Calu3 (cell line): Measurements from ENCODE around the gene RASSF4. TPM values are rescaled to one million over a fixed set of nuclear protein-coding genes. Genes with fewer than 3 reads are reported as not detected.

Experiments
- BruUV-seq: library from RNA; stranded (reverse); fragments of 400-500 nt; replicated peaks from 2 replicates; lab custom pipeline; 2021; lab: Mats Ljungman, UMichigan
- CTCF ChIA-PET: fragments of 300-600 bp; sonication (Branson Sonifier 250); formaldehyde crosslinking; loops from one replicate; lab custom pipeline; 2022; ENCODE audit warnings: antibody characterized with exemption; lab: Charles Lee
- DNase-seq: peaks from one replicate; pipeline ENCODE4 v3.0.0; 2022
- H3K27ac Mint-ChIP-seq: one replicate; pipeline ENCODE4 v1.8.0; 2022; ENCODE audit warnings: mixed read lengths; ENCODE audit not compliant: unreplicated experiment
- H3K27me3 Mint-ChIP-seq: one replicate; pipeline ENCODE4 v1.8.0; 2022; ENCODE audit warnings: mixed read lengths; ENCODE audit not compliant: unreplicated experiment
- H3K36me3 Mint-ChIP-seq: one replicate; pipeline ENCODE4 v1.8.0; 2022; ENCODE audit warnings: mild to moderate bottlenecking, moderate library complexity, mixed read lengths; ENCODE audit not compliant: insufficient read depth, unreplicated experiment
- H3K4me1 Mint-ChIP-seq: one replicate; pipeline ENCODE4 v1.8.0; 2022; ENCODE audit warnings: mild to moderate bottlenecking, low read depth, mixed read lengths; ENCODE audit not compliant: unreplicated experiment
- H3K4me3 Mint-ChIP-seq: one replicate; pipeline ENCODE4 v1.8.0; 2022; ENCODE audit warnings: mild to moderate bottlenecking, low read depth, moderate library complexity, mixed read lengths; ENCODE audit not compliant: unreplicated experiment
- H3K9me3 Mint-ChIP-seq: one replicate; pipeline ENCODE4 v1.8.0; 2022; ENCODE audit warnings: low read depth, mixed read lengths; ENCODE audit not compliant: unreplicated experiment
- intact Hi-C: fragments of 100-400 bp; cut with micrococcal nuclease; formaldehyde crosslinking; loops from one replicate; pipeline ENCODE4 v1.10.0; 2022; ENCODE audit not compliant: unreplicated experiment
- total RNA-seq: library from RNA; stranded (reverse); gene quantifications from 2 replicates; pipeline ENCODE4 v1.2.3, GENCODE V29; 2022
- TF ChIP-seq, protein P1 (sequence below): fragments of 200-600 bp; IDR thresholded peaks from one replicate; pipeline ENCODE4 v1.8.0; 2022; ENCODE audit warnings: antibody characterized with exemption; ENCODE audit not compliant: unreplicated experiment

RASSF4 gene
- total RNA-seq, 1 experiment from 2014 or later, result 2.2 TPM

DNA sequence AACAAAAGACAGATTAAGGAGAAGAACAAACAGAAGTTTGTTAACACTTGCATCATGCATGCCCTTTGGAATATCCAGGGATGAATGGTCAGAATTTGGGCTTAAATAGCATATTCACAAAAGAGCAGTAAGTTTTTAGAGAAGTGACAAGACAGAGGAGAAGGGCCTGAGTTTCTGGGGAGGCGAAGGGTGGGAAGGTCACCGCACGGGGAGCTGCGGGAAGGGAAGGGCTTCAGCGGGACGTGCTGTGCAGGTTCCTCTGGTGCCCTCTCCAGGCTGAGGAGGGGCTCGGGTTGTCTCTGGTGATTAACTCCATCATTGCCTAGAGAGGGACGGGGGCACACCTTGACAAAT, 30.7 kb downstream of the RASSF4 start:
- peak overlapping the region; percentile 34 for H3K27ac Mint-ChIP-seq
- CTCF ChIA-PET, result interaction anchor here (1.3 to 1.8 kb wide), 2 partner anchors 9 to 57 kb away, joined by 3 to 11 read pairs; no protein-coding TSS in a partner anchor
- TF ChIP-seq, protein P1, sequence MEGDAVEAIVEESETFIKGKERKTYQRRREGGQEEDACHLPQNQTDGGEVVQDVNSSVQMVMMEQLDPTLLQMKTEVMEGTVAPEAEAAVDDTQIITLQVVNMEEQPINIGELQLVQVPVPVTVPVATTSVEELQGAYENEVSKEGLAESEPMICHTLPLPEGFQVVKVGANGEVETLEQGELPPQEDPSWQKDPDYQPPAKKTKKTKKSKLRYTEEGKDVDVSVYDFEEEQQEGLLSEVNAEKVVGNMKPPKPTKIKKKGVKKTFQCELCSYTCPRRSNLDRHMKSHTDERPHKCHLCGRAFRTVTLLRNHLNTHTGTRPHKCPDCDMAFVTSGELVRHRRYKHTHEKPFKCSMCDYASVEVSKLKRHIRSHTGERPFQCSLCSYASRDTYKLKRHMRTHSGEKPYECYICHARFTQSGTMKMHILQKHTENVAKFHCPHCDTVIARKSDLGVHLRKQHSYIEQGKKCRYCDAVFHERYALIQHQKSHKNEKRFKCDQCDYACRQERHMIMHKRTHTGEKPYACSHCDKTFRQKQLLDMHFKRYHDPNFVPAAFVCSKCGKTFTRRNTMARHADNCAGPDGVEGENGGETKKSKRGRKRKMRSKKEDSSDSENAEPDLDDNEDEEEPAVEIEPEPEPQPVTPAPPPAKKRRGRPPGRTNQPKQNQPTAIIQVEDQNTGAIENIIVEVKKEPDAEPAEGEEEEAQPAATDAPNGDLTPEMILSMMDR, result peak; percentile 30
- H3K4me1 Mint-ChIP-seq, result peaks cover 10% of the 10 kb centered on the region
- H3K9me3 Mint-ChIP-seq, result no peaks in the 10 kb centered on the region
- intact Hi-C loops, result loop anchor here (5.0 kb wide), 1 partner anchor 58 kb away; no protein-coding TSS in a partner anchor
- DNase-seq, result peak; percentile 40
- no peak overlapping the region for H3K4me3 Mint-ChIP-seq
- BruUV-seq, result no TSS peak
- H3K27me3 Mint-ChIP-seq, result no peaks in the 10 kb centered on the region
- no peaks in the 10 kb centered on the region for H3K36me3 Mint-ChIP-seq

DNA sequence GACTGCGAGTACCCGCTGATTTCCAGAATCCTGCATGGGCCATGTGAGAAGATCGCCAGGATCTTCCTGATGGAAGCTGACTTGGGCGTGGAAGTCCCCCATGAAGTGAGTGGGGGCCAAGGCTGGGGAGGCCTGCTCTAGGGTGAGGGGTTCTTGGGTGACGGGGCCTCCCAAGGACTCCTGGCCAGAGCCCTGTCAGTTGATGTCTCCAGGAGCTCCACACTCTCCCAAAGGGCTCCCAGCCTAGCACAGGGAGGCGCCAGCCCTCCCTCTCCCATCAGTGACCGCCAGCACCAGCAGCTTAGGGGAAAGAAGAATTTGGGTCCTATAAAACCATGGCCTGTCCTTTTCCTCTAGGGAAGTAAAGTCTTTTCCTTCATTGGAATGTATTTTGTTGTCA, 31.4 kb downstream of the RASSF4 start:
- no peak for DNase-seq
- Mint-ChIP-seq H3K4me1 (peaks cover 8% of the 10 kb centered on the region), H3K36me3 (no peaks in the 10 kb centered on the region), H3K27ac (no peak overlapping the region), H3K9me3 (no peaks in the 10 kb centered on the region), H3K4me3 (no peak overlapping the region), H3K27me3 (no peaks in the 10 kb centered on the region)
- TF ChIP-seq, protein P1, result no peak
- BruUV-seq, result no TSS peak
- intact Hi-C loops, result loop anchor here (5.0 kb wide), 1 partner anchor 59 kb away; no protein-coding TSS in a partner anchor
- CTCF ChIA-PET, result interaction anchor here (1.3 to 1.8 kb wide), 2 partner anchors 10 to 58 kb away, joined by 3 to 11 read pairs; no protein-coding TSS in a partner anchor

DNA sequence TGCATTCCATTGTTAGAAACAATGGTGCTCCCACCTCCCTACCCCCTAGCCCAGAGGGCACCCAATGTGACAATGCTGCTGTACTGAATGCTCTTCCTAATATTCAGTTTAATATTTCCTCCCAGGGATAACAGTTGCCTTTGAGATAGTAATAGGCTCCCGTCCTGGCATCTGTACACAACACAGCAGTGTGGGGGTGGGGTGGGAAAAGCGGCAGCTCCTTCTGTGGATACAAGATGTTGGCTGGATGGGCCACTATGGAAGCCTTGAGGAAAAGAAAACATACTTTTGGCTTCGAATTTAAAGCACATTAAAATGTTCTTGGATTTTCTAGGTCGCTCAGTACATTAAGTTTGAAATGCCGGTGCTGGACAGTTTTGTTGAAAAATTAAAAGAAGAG, 32.0 kb downstream of the RASSF4 start:
- no peaks in the 10 kb centered on the region for H3K27me3 Mint-ChIP-seq
- CTCF ChIA-PET, result interaction anchor here (1.1 kb wide), 1 partner anchor 11 kb away, joined by 4 read pairs; no protein-coding TSS in a partner anchor
- intact Hi-C loops, result loop anchor here (5.0 kb wide), 1 partner anchor 59 kb away; no protein-coding TSS in a partner anchor
- H3K4me3 Mint-ChIP-seq, result no peak overlapping the region
- no peaks in the 10 kb centered on the region for H3K9me3 Mint-ChIP-seq
- peaks cover 8% of the 10 kb centered on the region for H3K4me1 Mint-ChIP-seq
- TF ChIP-seq, protein P1, result no peak
- H3K27ac Mint-ChIP-seq, result no peak overlapping the region
- BruUV-seq, result no TSS peak
- H3K36me3 Mint-ChIP-seq, result no peaks in the 10 kb centered on the region
- DNase-seq, result no peak

DNA sequence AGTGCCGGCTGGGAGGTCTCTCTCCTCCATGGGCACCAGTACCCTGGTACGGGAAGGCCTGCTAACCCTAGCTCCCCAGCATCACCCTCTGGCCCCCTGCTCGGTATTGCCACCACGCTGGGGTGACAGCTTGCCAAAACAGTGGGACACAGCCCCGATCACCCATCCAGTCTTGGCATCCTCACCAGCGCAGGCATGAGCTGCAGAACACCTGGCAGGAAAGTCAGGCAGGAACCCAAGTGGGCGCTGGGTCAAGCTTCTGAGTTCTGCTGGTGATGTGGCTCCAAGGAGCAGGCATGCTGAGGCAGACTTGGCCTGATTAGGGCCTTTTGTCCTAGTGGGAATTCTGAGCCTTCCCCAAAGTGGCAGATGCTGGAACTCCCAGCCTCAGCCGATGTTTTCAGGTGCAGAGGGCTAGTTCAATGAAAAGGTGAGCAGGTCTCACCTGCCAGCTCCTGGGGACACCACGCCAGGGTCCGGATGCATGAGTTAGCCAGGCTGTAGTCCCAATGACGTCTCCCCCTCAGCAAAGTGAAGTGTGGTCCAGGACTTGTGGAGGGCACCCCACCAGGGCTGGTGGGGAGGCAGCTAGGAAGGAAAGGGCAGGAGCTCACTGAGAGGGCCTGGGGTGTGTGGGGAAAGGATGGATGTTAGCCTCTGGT, 32.6 kb downstream of the RASSF4 start:
- no peaks in the 10 kb centered on the region for H3K27me3 Mint-ChIP-seq
- H3K9me3 Mint-ChIP-seq, result no peaks in the 10 kb centered on the region
- TF ChIP-seq, protein P1, result no peak
- H3K27ac Mint-ChIP-seq, result no peak overlapping the region
- CTCF ChIA-PET, result interaction anchor here (1.1 kb wide), 1 partner anchor 12 kb away, joined by 4 read pairs; no protein-coding TSS in a partner anchor
- intact Hi-C loops, result loop anchor here (5.0 kb wide), 1 partner anchor 60 kb away; no protein-coding TSS in a partner anchor
- H3K36me3 Mint-ChIP-seq, result no peaks in the 10 kb centered on the region
- BruUV-seq, result no TSS peak
- peaks cover 8% of the 10 kb centered on the region for H3K4me1 Mint-ChIP-seq
- no peak overlapping the region for H3K4me3 Mint-ChIP-seq
- DNase-seq, result no peak
